CD14-positive monocyte (primary cell): ENCODE data around the gene AMIGO3. TPM values are rescaled to one million over a fixed set of nuclear protein-coding genes. Genes with fewer than 3 reads are reported as not detected.

ENCODE experiments used
- DNase-seq, 3 donors: peaks; one replicate each; pipeline ENCODE4 v3.0.0-alpha.2; 2011 to 2022
- H2AFZ ChIP-seq: 2 replicates; pipeline ENCODE4 v1.6.0; 2012; ENCODE audit warnings: mild to moderate bottlenecking, low read depth, low read length, inconsistent platforms; ENCODE audit not compliant: insufficient read depth, poor library complexity, severe bottlenecking
- H3K27ac ChIP-seq, 2 donors: 1 replicate in 1 of 2; 2 replicates in 1 of 2; pipeline ENCODE4 v1.5.1; 2012 to 2013; ENCODE audit warnings: low read length in 2 of 2, control low read depth in 1 of 2, inconsistent platforms in 1 of 2, low read depth in 1 of 2, mild to moderate bottlenecking in 1 of 2
- H3K27me3 ChIP-seq, 2 donors: one replicate each; pipeline versions ENCODE4 v1.6.0 to v1.6.1; 2011 to 2013; ENCODE audit warnings: low read length in 2 of 2; ENCODE audit not compliant: control insufficient read depth in 2 of 2, insufficient read depth in 2 of 2
- H3K36me3 ChIP-seq, 2 donors: replicated peaks in 1 of 2; 1 replicate in 1 of 2; 2 replicates in 1 of 2; pipeline versions ENCODE4 v1.5.1 to v1.6.1; 2012 to 2013; ENCODE audit warnings: low read length in 2 of 2, control low read depth in 1 of 2, inconsistent platforms in 1 of 2, mild to moderate bottlenecking in 1 of 2; ENCODE audit not compliant: insufficient read depth in 2 of 2, control insufficient read depth in 1 of 2
- H3K4me1 ChIP-seq, 2 donors: 1 replicate in 1 of 2; 2 replicates in 1 of 2; pipeline versions ENCODE4 v1.5.1 to v1.6.1; 2012 to 2013; ENCODE audit warnings: low read length in 2 of 2, control low read depth in 1 of 2, inconsistent platforms in 1 of 2, mild to moderate bottlenecking in 1 of 2, moderate library complexity in 1 of 2; ENCODE audit not compliant: insufficient read depth in 2 of 2, control insufficient read depth in 1 of 2
- H3K4me2 ChIP-seq: replicated peaks from 2 replicates; pipeline ENCODE3; 2012; ENCODE audit warnings: low read length, moderate library complexity, mild to moderate bottlenecking; ENCODE audit not compliant: poor library complexity, severe bottlenecking; ENCODE audit errors: extremely low read depth
- H3K4me3 ChIP-seq, 3 experiments: fragments of 200-600 bp in 1 of 3; sonication (generic) in 1 of 3; replicated peaks in 1 of 3; 1 replicate in 2 of 3; 2 replicates in 1 of 3; pipeline ENCODE4 v1.5.1; 2011 to 2013; ENCODE audit warnings: low read length in 3 of 3, mild to moderate bottlenecking in 3 of 3, control low read depth in 2 of 3, low read depth in 2 of 3, inconsistent platforms in 1 of 3, moderate library complexity in 1 of 3
- H3K79me2 ChIP-seq: 2 replicates; pipeline ENCODE4 v1.6.0; 2012; ENCODE audit warnings: mild to moderate bottlenecking, control low read depth, inconsistent platforms, low read length, moderate library complexity; ENCODE audit not compliant: insufficient read depth
- H3K9ac ChIP-seq: 2 replicates; pipeline ENCODE4 v1.6.0; 2017; ENCODE audit warnings: low read length, mild to moderate bottlenecking; ENCODE audit not compliant: insufficient read depth, poor library complexity, severe bottlenecking
- H3K9me3 ChIP-seq, 2 donors: replicated peaks in 1 of 2; 1 replicate in 1 of 2; 2 replicates in 1 of 2; pipeline versions ENCODE4 v1.5.1 to v1.6.1; 2012 to 2013; ENCODE audit warnings: low read length in 2 of 2, control low read depth in 1 of 2; ENCODE audit not compliant: control insufficient read depth in 1 of 2, insufficient read depth in 1 of 2
- H4K20me1 ChIP-seq: 2 replicates; pipeline ENCODE4 v1.6.0; 2012; ENCODE audit warnings: mild to moderate bottlenecking, low read length, control low read depth, moderate library complexity; ENCODE audit not compliant: insufficient read depth
- H3K27ac Mint-ChIP-seq, 7 donors: one replicate each; pipeline ENCODE4 v1.8.0; 2020; ENCODE audit warnings: mild to moderate bottlenecking in 7 of 7, mixed read lengths in 7 of 7, moderate library complexity in 6 of 7, inconsistent platforms in 2 of 7
- H3K27me3 Mint-ChIP-seq, 3 donors: one replicate each; pipeline ENCODE4 v1.8.0; 2021 to 2022; ENCODE audit warnings: low read depth in 3 of 3, mild to moderate bottlenecking in 3 of 3, mixed read lengths in 3 of 3, moderate library complexity in 3 of 3, inconsistent platforms in 1 of 3
- H3K36me3 Mint-ChIP-seq, 2 donors: one replicate each; pipeline ENCODE4 v1.8.0; 2020; ENCODE audit warnings: mixed read lengths in 2 of 2, inconsistent platforms in 1 of 2, mild to moderate bottlenecking in 1 of 2
- H3K4me1 Mint-ChIP-seq: one replicate; pipeline ENCODE4 v1.8.0; 2020; ENCODE audit warnings: mild to moderate bottlenecking, mixed read lengths
- H3K4me3 Mint-ChIP-seq, 2 donors: one replicate each; pipeline ENCODE4 v1.8.0; 2020; ENCODE audit warnings: mild to moderate bottlenecking in 2 of 2, mixed read lengths in 2 of 2, moderate library complexity in 1 of 2
- H3K9me3 Mint-ChIP-seq, 7 donors: one replicate each; pipeline ENCODE4 v1.8.0; 2020 to 2022; ENCODE audit warnings: mixed read lengths in 7 of 7, mild to moderate bottlenecking in 6 of 7, moderate library complexity in 6 of 7, inconsistent platforms in 2 of 7
- WGBS: methylation state at CpG from one replicate; pipeline ENCODE4 v1.1.5; 2013; ENCODE audit warnings: missing lambda C conversion rate; ENCODE audit not compliant: insufficient coverage; 5-methylcytosine and 5-hydroxymethylcytosine counted together
- intact Hi-C, 2 donors: fragments of 100-400 bp; cut with micrococcal nuclease; formaldehyde crosslinking; loops; one replicate each; pipeline versions ENCODE4 v1.15.0 to v1.15.1; 2023
- polyA plus RNA-seq, 3 donors: library from polyadenylated mRNA; depleted of rRNA in 1 of 3; unstranded in 2 of 3; stranded (reverse) in 1 of 3; fragments of 300-500 nt in 2 of 3; fragments of >200 nt in 1 of 3; fragmentation: Illumina TruSeq in 2 of 3; gene quantifications; 1 replicate in 2 of 3; 2 replicates in 1 of 3; pipeline ENCODE4 v1.2.3, GENCODE V29; 2012 to 2021
- TF ChIP-seq, protein P1 (sequence below): fragments of 200-600 bp; IDR thresholded peaks from one replicate; pipeline ENCODE4 v1.8.0; 2022; ENCODE audit warnings: antibody characterized with exemption, mild to moderate bottlenecking

Gene AMIGO3
- polyA plus RNA-seq, 3 donors, result 0.96 TPM; not detected in 2

DNA sequence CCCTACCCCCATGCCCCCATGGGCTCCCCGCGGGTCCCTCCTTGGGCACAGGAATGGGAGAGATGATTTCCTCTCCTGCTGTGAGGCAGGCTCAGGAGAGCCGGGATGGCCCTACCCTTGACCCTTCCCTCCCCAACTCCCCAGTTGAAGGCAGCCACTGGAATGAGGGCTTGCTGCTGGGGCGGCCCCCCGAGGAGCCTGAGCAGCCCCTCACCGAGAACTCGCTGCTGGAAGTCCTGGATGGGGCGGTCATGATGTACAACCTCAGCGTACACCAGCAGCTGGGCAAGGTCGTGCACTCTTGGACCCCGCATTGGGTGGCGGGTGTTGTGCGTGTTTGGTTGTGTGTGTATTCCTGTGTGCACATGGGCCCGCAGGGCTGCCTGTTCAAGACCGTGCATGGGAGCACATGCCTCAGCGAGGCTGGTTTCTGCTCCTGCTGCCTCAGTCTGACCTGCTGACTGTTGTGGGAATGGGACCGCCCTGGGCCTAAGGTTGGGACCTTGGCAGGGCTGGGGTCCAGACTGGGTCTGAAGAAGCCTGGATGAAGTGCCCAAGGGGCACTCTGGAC, 14.0 kb downstream of the AMIGO3 start:
- no peak overlapping the region for H3K4me2 ChIP-seq
- Mint-ChIP-seq H3K4me3 (no peak overlapping the region), H3K4me1 (no peaks in the 10 kb centered on the region), H3K9me3 (no peaks in the 10 kb centered on the region), H3K27me3 (peaks cover 0 to 2% (median 0%) of the 10 kb centered on the region in 3 donors), H3K27ac (peak overlapping the region in 1 of 7 donors; percentile 15), H3K36me3 (peaks cover 52 to 83% of the 10 kb centered on the region in 2 donors)
- no peaks in the 10 kb centered on the region for H3K4me1 ChIP-seq
- no peaks in the 10 kb centered on the region for H3K27me3 ChIP-seq
- no peaks in the 10 kb centered on the region for H3K79me2 ChIP-seq
- H3K27ac ChIP-seq, result no peak overlapping the region
- peaks cover 57 to 70% of the 10 kb centered on the region in 2 donors for H3K36me3 ChIP-seq
- H3K9me3 ChIP-seq, result no peaks in the 10 kb centered on the region
- no peak for DNase-seq
- intact Hi-C loops, result no loop called here
- TF ChIP-seq, protein P1, sequence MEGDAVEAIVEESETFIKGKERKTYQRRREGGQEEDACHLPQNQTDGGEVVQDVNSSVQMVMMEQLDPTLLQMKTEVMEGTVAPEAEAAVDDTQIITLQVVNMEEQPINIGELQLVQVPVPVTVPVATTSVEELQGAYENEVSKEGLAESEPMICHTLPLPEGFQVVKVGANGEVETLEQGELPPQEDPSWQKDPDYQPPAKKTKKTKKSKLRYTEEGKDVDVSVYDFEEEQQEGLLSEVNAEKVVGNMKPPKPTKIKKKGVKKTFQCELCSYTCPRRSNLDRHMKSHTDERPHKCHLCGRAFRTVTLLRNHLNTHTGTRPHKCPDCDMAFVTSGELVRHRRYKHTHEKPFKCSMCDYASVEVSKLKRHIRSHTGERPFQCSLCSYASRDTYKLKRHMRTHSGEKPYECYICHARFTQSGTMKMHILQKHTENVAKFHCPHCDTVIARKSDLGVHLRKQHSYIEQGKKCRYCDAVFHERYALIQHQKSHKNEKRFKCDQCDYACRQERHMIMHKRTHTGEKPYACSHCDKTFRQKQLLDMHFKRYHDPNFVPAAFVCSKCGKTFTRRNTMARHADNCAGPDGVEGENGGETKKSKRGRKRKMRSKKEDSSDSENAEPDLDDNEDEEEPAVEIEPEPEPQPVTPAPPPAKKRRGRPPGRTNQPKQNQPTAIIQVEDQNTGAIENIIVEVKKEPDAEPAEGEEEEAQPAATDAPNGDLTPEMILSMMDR, result no peak
- no peak overlapping the region for H3K4me3 ChIP-seq
- 96% methylated on average over 13 of the region's 17 CpGs for WGBS
- H3K9ac ChIP-seq, result no peak overlapping the region
- peaks cover 6% of the 10 kb centered on the region for H4K20me1 ChIP-seq
- no peak overlapping the region for H2AFZ ChIP-seq

GRCh38 chr3:49704629-49705028, 14.9 kb downstream of the AMIGO3 start:
- Histone ChIP-seq H3K36me3 (peaks cover 65 to 78% of the 10 kb centered on the region in 2 donors), H3K79me2 (no peaks in the 10 kb centered on the region), H3K9me3 (no peaks in the 10 kb centered on the region), H3K4me3 (no peak overlapping the region), H3K27me3 (no peaks in the 10 kb centered on the region), H3K9ac (no peak overlapping the region), H3K27ac (no peak overlapping the region), H3K4me2 (no peak overlapping the region), H4K20me1 (peaks cover 6% of the 10 kb centered on the region), H2AFZ (no peak overlapping the region), H3K4me1 (no peaks in the 10 kb centered on the region)
- H3K9me3 Mint-ChIP-seq, result no peaks in the 10 kb centered on the region
- H3K4me1 Mint-ChIP-seq, result no peaks in the 10 kb centered on the region
- WGBS, result 94% methylated on average over 2 of the region's 8 CpGs
- TF ChIP-seq, protein P1, result no peak
- H3K27ac Mint-ChIP-seq, result peak overlapping the region in 1 of 7 donors; percentile 14
- H3K36me3 Mint-ChIP-seq, result peaks cover 58 to 84% of the 10 kb centered on the region in 2 donors
- DNase-seq, result no peak
- H3K4me3 Mint-ChIP-seq, result no peak overlapping the region
- peaks cover 0 to 2% (median 0%) of the 10 kb centered on the region in 3 donors for H3K27me3 Mint-ChIP-seq
- intact Hi-C loops, result loop anchor here (5.0 kb wide), 1 partner anchor 133 kb away; no protein-coding TSS in a partner anchor
